H1 (cell line): ENCODE data around the gene GGCX. TPM values are rescaled to one million over a fixed set of nuclear protein-coding genes. Genes with fewer than 3 reads are reported as not detected.

Source experiments
- CTCF ChIA-PET: fragments of 300-600 bp; sonication (Branson Sonifier 250); formaldehyde crosslinking; loops from one replicate; lab custom pipeline; 2021; ENCODE audit not compliant: partially characterized antibody; lab: Charles Lee
- POLR2A ChIA-PET: fragments of 300-600 bp; sonication (Branson Sonifier 250); formaldehyde crosslinking; loops from one replicate; lab custom pipeline; 2021; ENCODE audit warnings: inconsistent platforms; ENCODE audit not compliant: partially characterized antibody; lab: Charles Lee
- DNase-seq, 2 experiments: peaks; one replicate each; pipeline versions ENCODE4 v3.0.0 to v3.0.0-alpha.2; 2010 to 2022; ENCODE audit warnings: low spot score in 2 of 2, low read depth in 1 of 2, mixed read lengths in 1 of 2
- FAIRE-seq: peaks from 2 replicates; lab custom pipeline; 2011; peaks lifted over from hg19 to GRCh38; lab: Jason Lieb, UNC
- H2AFZ ChIP-seq: 2 replicates; pipeline ENCODE4 v1.8.1; 2012; ENCODE audit warnings: low read length, inconsistent platforms
- H2AK5ac ChIP-seq: 2 replicates; pipeline ENCODE4 v1.6.1; 2013; ENCODE audit warnings: low read depth, low read length
- H2BK120ac ChIP-seq: replicated peaks from 2 replicates; pipeline ENCODE3; 2013; ENCODE audit warnings: low read depth, low read length, inconsistent platforms
- H2BK12ac ChIP-seq: 2 replicates; pipeline ENCODE4 v1.6.1; 2013; ENCODE audit warnings: low read depth, low read length
- H2BK15ac ChIP-seq: 2 replicates; pipeline ENCODE4 v1.6.1; 2013; ENCODE audit warnings: low read length
- H2BK20ac ChIP-seq: 2 replicates; pipeline ENCODE4 v1.6.1; 2013; ENCODE audit warnings: low read length
- H2BK5ac ChIP-seq: 2 replicates; pipeline ENCODE4 v1.6.1; 2013; ENCODE audit warnings: low read depth, low read length
- H3K14ac ChIP-seq: 2 replicates; pipeline ENCODE4 v1.6.1; 2013; ENCODE audit warnings: inconsistent platforms; ENCODE audit not compliant: insufficient read length
- H3K18ac ChIP-seq: 2 replicates; pipeline ENCODE4 v1.6.1; 2013; ENCODE audit warnings: low read length; ENCODE audit errors: extremely low read depth
- H3K23ac ChIP-seq: 2 replicates; pipeline ENCODE4 v1.6.1; 2013; ENCODE audit warnings: inconsistent platforms; ENCODE audit not compliant: insufficient read length
- H3K23me2 ChIP-seq: 2 replicates; pipeline ENCODE4 v1.6.1; 2013; ENCODE audit warnings: low read depth, low read length
- H3K27ac ChIP-seq: 2 replicates; pipeline ENCODE4 v1.6.1; 2011; ENCODE audit warnings: low read depth, low read length, inconsistent platforms
- H3K27me3 ChIP-seq, 4 experiments: replicated peaks in 1 of 4; 1 replicate in 1 of 4; 2 replicates in 3 of 4; pipeline versions ENCODE4 v1.6.1 to v1.8.1; 2011 to 2013; ENCODE audit warnings: low read length in 3 of 4, mild to moderate bottlenecking in 3 of 4, inconsistent platforms in 2 of 4, mixed read lengths in 2 of 4, moderate library complexity in 1 of 4; ENCODE audit not compliant: control insufficient read depth in 3 of 4, insufficient read depth in 3 of 4; ENCODE audit errors: extremely low read depth in 1 of 4
- H3K36me3 ChIP-seq, 4 experiments: 2 replicates each; pipeline versions ENCODE4 v1.6.1 to v1.8.1; 2011 to 2013; ENCODE audit warnings: mild to moderate bottlenecking in 4 of 4, low read length in 3 of 4, moderate library complexity in 2 of 4, control low read depth in 1 of 4, inconsistent platforms in 1 of 4; ENCODE audit not compliant: insufficient read depth in 4 of 4, control insufficient read depth in 2 of 4
- H3K4ac ChIP-seq: replicated peaks from 2 replicates; pipeline ENCODE3; 2013; ENCODE audit warnings: low read length, low read depth, mixed read lengths, inconsistent platforms; ENCODE audit not compliant: insufficient read length
- H3K4me1 ChIP-seq, 4 experiments: replicated peaks in 1 of 4; 1 replicate in 1 of 4; 2 replicates in 3 of 4; pipeline versions ENCODE4 v1.6.1 to v1.8.1; 2011 to 2013; ENCODE audit warnings: low read length in 3 of 4, inconsistent platforms in 2 of 4, mixed read lengths in 1 of 4; ENCODE audit not compliant: insufficient read depth in 4 of 4, control insufficient read depth in 3 of 4
- H3K4me2 ChIP-seq, 2 experiments: 2 replicates each; pipeline versions ENCODE4 v1.6.1 to v1.8.1; 2011 to 2013; ENCODE audit warnings: low read depth in 2 of 2, low read length in 2 of 2, control low read depth in 1 of 2, inconsistent platforms in 1 of 2, mild to moderate bottlenecking in 1 of 2; ENCODE audit not compliant: insufficient read depth in 1 of 2
- H3K4me3 ChIP-seq, 4 experiments: fragments of 200-600, 300-600 bp in 1 of 4; sonication (generic), shearing (Covaris generic), sonication (Bioruptor Twin) in 1 of 4; 2 replicates each; pipeline versions ENCODE4 v1.5.1 to v1.8.1; 2011 to 2016; ENCODE audit warnings: low read length in 4 of 4, low read depth in 3 of 4, control low read depth in 2 of 4, inconsistent platforms in 2 of 4, mild to moderate bottlenecking in 2 of 4, mixed read lengths in 1 of 4, moderate library complexity in 1 of 4; ENCODE audit not compliant: insufficient read depth in 2 of 4; ENCODE audit errors: extremely low read depth in 1 of 4
- H3K56ac ChIP-seq: replicated peaks from 2 replicates; pipeline ENCODE3; 2013; ENCODE audit warnings: low read depth, mild to moderate bottlenecking, mixed read lengths, low read length, inconsistent platforms; ENCODE audit not compliant: insufficient read length
- H3K79me1 ChIP-seq: 2 replicates; pipeline ENCODE4 v1.6.1; 2013; ENCODE audit warnings: low read depth, low read length, control low read depth
- H3K79me2 ChIP-seq, 2 experiments: 2 replicates each; pipeline versions ENCODE4 v1.6.1 to v1.8.1; 2012 to 2013; ENCODE audit warnings: low read length in 2 of 2, mild to moderate bottlenecking in 2 of 2, inconsistent platforms in 1 of 2; ENCODE audit not compliant: insufficient read depth in 2 of 2, control insufficient read depth in 1 of 2
- H3K9ac ChIP-seq, 4 experiments: replicated peaks in 1 of 4; 1 replicate in 1 of 4; 2 replicates in 3 of 4; pipeline versions ENCODE4 v1.6.1 to v1.8.1; 2011 to 2013; ENCODE audit warnings: low read depth in 3 of 4, low read length in 3 of 4, control low read depth in 2 of 4, mild to moderate bottlenecking in 2 of 4, moderate library complexity in 2 of 4, inconsistent platforms in 1 of 4; ENCODE audit errors: extremely low read depth in 1 of 4
- H3K9me3 ChIP-seq, 2 experiments: 2 replicates each; pipeline versions ENCODE4 v1.6.1 to v1.8.1; 2012 to 2013; ENCODE audit warnings: mild to moderate bottlenecking in 2 of 2, moderate library complexity in 2 of 2, control low read depth in 1 of 2, inconsistent platforms in 1 of 2, low read depth in 1 of 2, low read length in 1 of 2, mixed read lengths in 1 of 2; ENCODE audit not compliant: insufficient read depth in 2 of 2
- H4K20me1 ChIP-seq, 2 experiments: replicated peaks in 1 of 2; 2 replicates each; pipeline versions ENCODE3 to v1.8.1; 2011 to 2013; ENCODE audit warnings: inconsistent platforms in 2 of 2, low read length in 2 of 2, mild to moderate bottlenecking in 1 of 2; ENCODE audit not compliant: insufficient read depth in 2 of 2, control insufficient read depth in 1 of 2
- H4K5ac ChIP-seq: 2 replicates; pipeline ENCODE4 v1.6.1; 2013; ENCODE audit warnings: low read length, low read depth, mixed read lengths, inconsistent platforms; ENCODE audit not compliant: insufficient read length
- H4K8ac ChIP-seq: 2 replicates; pipeline ENCODE4 v1.8.0; 2013; ENCODE audit warnings: mild to moderate bottlenecking, moderate library complexity, low read length, inconsistent platforms; ENCODE audit not compliant: insufficient read depth; ENCODE audit errors: extremely low read depth
- H4K91ac ChIP-seq: replicated peaks from 2 replicates; pipeline ENCODE3; 2013; ENCODE audit warnings: low read length, mixed read lengths, inconsistent platforms; ENCODE audit not compliant: insufficient read length
- BACH1 ChIP-seq: IDR thresholded peaks from 2 replicates; pipeline ENCODE4 v1.6.1; 2012; ENCODE audit warnings: low read length, improper control_type of control experiment
- CBX5 ChIP-seq: fragments of 300-800, 300-1000 bp; sonication (generic); IDR thresholded peaks from 2 replicates; pipeline ENCODE4 v1.7.1; 2016; ENCODE audit warnings: antibody characterized with exemption, low read length, low read depth
- CBX8 ChIP-seq: fragments of 300-800, 300-1000 bp; sonication (generic); IDR thresholded peaks from 2 replicates; pipeline ENCODE4 v1.7.1; 2016; ENCODE audit warnings: low read depth, low read length, borderline replicate concordance
- GTF2F1 ChIP-seq: IDR thresholded peaks from 2 replicates; pipeline ENCODE4 v1.6.1; 2012; ENCODE audit warnings: low read depth, low read length, improper control_type of control experiment, borderline replicate concordance
- KDM4A ChIP-seq: IDR thresholded peaks from one replicate; pipeline ENCODE4 v1.7.1; 2012; ENCODE audit warnings: low read depth, mild to moderate bottlenecking, moderate library complexity, low read length, inconsistent platforms; ENCODE audit not compliant: severe bottlenecking
- KDM5A ChIP-seq: fragments of 200-600 bp; IDR thresholded peaks from 2 replicates; pipeline ENCODE4 v1.7.1; 2012; ENCODE audit warnings: mild to moderate bottlenecking, low read length, inconsistent platforms, mixed read lengths
- MAFK ChIP-seq: IDR thresholded peaks from 2 replicates; pipeline ENCODE4 v1.6.1; 2012; ENCODE audit warnings: low read depth, mild to moderate bottlenecking, improper control_type of control experiment, low read length
- RXRA ChIP-seq: IDR thresholded peaks from 2 replicates; pipeline ENCODE4 v1.6.1; 2011; ENCODE audit warnings: low read depth, mild to moderate bottlenecking, low read length, moderate library complexity; ENCODE audit not compliant: insufficient read depth
- SIX5 ChIP-seq: IDR thresholded peaks from 2 replicates; pipeline ENCODE4 v1.6.1; 2011; ENCODE audit warnings: mild to moderate bottlenecking, low read depth, low read length
- TAF7 ChIP-seq: optimal IDR thresholded peaks from 2 replicates; pipeline ENCODE3; 2011; ENCODE audit warnings: low read depth, mild to moderate bottlenecking, inconsistent platforms, low read length, moderate library complexity, borderline replicate concordance
- YY1 ChIP-seq: IDR thresholded peaks from 2 replicates; pipeline ENCODE4 v1.6.1; 2011; ENCODE audit warnings: low read depth, mild to moderate bottlenecking, low read length
- WGBS, 2 experiments: shearing (Covaris generic) in 1 of 2; methylation state at CpG; one replicate each; pipeline versions ENCODE4 v1.1.6 to v1.1.7; 2013 to 2015; ENCODE audit warnings: low lambda C conversion rate in 2 of 2, mixed read lengths in 2 of 2, inconsistent platforms in 1 of 2, low coverage in 1 of 2, missing lambda C conversion rate in 1 of 2; ENCODE audit not compliant: insufficient replicate concordance in 2 of 2, insufficient coverage in 1 of 2, insufficient read length in 1 of 2; ENCODE audit errors: extremely low coverage in 1 of 2, missing lambda C conversion rate in 1 of 2; 5-methylcytosine and 5-hydroxymethylcytosine counted together
- polyA plus RNA-seq, 7 experiments: library from polyadenylated mRNA; depleted of rRNA in 3 of 7; stranded (reverse) in 5 of 7; unstranded in 2 of 7; fragments of >200 nt in 5 of 7; fragments of 200-250 nt in 2 of 7; gene quantifications; 1 replicate in 5 of 7; 2 replicates in 1 of 7; 4 replicates in 1 of 7; pipeline versions ENCODE4 v1.2.1 to v1.2.3, GENCODE V29; 2011 to 2013; ENCODE audit warnings: missing spikeins in 2 of 7, mixed read lengths in 2 of 7
- total RNA-seq: library from RNA; stranded (reverse); fragmentation: NEBNext Ultra II Directional; extraction: Animal tissue kit (Norgen Biotek cat#: 25700); gene quantifications from 2 replicates; pipeline ENCODE4 v1.2.1, GENCODE V29; 2021
- TF ChIP-seq, protein P1 (sequence below): IDR thresholded peaks from 2 replicates; pipeline ENCODE4 v1.6.1; 2012; ENCODE audit warnings: inconsistent platforms

Gene GGCX
- total and polyA plus RNA-seq, 2 of the 8 experiments (the other 6 are each of a cell fraction or from before 2014, with no cell fraction given) = 29.4 to 33.8 TPM

GRCh38 chr2:85549095-85549494 is 12.2 kb downstream of the GGCX start:
- Histone ChIP-seq H3K4ac (no peak overlapping the region), H3K27ac (no peak overlapping the region), H3K9me3 (no peaks in the 10 kb centered on the region), H2BK120ac (no peak overlapping the region), H3K27me3 (no peaks in the 10 kb centered on the region), H4K5ac (no peak overlapping the region), H3K36me3 (peaks cover 19 to 46% (median 34%) of the 10 kb centered on the region in 4 experiments), H2BK5ac (no peak overlapping the region), H3K4me1 (peaks cover 0 to 2% (median 0%) of the 10 kb centered on the region in 4 experiments; a peak in 1 of 7 replicates), H3K18ac (no peak overlapping the region), H3K4me2 (no peak overlapping the region), H2BK15ac (no peak overlapping the region), H3K56ac (no peak overlapping the region), H3K4me3 (no peak overlapping the region), H3K9ac (no peak overlapping the region), H3K79me2 (no peaks in the 10 kb centered on the region), H2BK20ac (no peak overlapping the region), H4K8ac (no peak overlapping the region), H3K79me1 (no peaks in the 10 kb centered on the region), H4K91ac (no peak overlapping the region), H3K23ac (no peak overlapping the region), H2AK5ac (no peak overlapping the region), H3K23me2 (no peaks in the 10 kb centered on the region), H2BK12ac (no peak overlapping the region), H2AFZ (no peak overlapping the region), H3K14ac (no peak overlapping the region), H4K20me1 (peaks cover 2 to 3% of the 10 kb centered on the region in 2 experiments)
- ChIA-PET POLR2A (interaction anchor here (0.9 to 38.6 kb wide), 9 partner anchors 8 to 222 kb away, joined by 3 to 1889 read pairs (median 347); partner anchors contain the start of genes CAPG, GGCX, MAT2A and SH2D6), CTCF (interaction anchor here (0.7 to 10.1 kb wide), 12 partner anchors 8 to 249 kb away, joined by 3 to 259 read pairs (median 4); partner anchors contain the start of genes MAT2A and SH2D6)
- WGBS, 2 experiments = 89% methylated on average over 10 of the region's 10 CpGs; no CpG with 5 or more reads in 1 of the 2 experiments
- no peak for DNase-seq
- FAIRE-seq = no peak
- TF ChIP-seq, protein P1, sequence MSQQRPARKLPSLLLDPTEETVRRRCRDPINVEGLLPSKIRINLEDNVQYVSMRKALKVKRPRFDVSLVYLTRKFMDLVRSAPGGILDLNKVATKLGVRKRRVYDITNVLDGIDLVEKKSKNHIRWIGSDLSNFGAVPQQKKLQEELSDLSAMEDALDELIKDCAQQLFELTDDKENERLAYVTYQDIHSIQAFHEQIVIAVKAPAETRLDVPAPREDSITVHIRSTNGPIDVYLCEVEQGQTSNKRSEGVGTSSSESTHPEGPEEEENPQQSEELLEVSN = no peak
- TF ChIP-seq GTF2F1 (no peak), CBX8 (no peak), KDM4A (no peak), SIX5 (no peak), YY1 (no peak), CBX5 (no peak), BACH1 (no peak), TAF7 (no peak), RXRA (no peak), MAFK (no peak), KDM5A (no peak)
